GOT3 (cell line): ENCODE measurements around the gene EIF3J.

Source experiments
- DNase-seq: peaks from one replicate; lab custom pipeline; 2025; ENCODE audit warnings: mixed read lengths; lab: John Stamatoyannopoulos, UW

EIF3J gene

DNA sequence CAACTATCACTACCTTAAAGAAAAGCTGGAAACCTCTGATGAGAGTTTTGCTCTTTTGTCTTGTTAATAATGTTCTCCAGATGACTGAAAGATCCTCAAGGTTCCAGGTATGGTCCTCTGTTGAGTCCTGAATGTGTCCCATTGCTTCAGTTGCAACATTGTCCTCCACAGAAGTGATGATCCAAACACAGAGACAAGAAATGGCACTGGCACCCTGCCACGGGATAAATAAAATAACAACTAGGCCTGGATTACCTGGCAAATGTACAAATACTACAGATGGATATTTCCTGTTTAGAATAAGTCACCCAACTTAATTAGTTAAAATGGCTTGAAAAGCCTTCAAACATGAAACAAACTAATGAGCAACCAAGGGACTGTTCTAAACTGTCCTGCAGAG lies 58.3 kb downstream of the EIF3J start:
- no peak for DNase-seq

DNA sequence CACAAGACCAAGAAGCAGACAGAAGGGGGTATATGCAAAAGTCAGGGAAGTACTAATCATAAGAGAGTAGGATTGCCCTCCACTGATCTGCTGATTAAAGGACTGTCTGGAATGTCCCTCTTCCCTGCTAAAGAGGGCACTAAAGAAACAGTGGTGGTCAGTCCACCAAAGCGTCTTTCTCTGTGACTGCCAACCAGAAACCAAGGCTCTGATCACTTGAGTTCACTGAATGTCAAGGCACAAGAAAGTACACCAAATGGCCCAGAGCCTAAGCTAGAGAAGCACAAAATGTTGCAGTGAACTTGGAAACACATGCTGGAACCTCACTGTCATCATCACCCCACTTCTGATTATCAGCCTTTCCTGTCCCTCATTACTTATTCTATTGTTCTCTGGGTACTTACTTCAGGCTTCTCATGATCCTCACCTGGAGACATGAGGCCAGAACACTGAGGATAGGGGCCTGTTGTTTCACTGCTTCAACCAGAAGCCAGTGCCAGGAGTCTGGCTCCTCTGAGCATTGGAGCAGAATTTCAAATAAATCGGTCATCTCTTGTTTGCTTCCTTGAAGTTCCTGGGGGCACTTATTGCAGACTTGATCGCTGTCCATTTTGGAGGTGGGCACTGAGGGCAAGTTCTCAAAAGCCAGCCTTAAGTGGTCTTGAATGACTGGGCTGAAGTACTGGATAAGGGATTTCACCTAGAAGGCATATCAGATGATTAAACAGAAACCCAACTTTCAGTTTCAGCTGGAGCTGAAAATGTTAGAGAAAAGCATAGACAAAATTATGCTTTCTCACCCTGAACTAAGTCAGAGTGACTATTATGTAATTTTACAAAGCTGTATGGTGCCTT lies 58.9 kb downstream of the EIF3J start:
- DNase-seq = no peak

DNA sequence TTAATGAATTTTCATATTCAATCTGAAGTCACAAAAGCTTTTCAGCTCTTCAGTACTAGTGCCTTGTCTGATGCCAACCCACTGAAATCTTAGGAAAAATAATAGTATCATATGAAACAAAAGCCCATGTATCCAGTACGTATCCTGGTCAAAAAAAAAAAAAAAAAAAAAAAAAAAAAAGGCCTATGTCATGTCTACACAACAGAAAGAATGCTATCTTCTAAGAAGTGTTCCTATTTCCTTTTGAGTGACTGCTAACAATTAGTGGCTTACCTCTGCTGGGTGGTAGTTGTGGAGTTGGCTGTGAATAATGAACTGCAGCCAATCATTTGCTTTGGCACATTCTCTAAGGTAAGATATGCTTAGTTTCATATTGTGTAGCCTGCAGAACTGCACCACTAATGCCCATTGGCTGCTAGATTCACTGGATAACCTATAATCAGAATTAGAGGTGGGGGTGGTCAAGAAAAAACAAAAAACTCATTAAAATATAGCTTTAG lies 59.6 kb downstream of the EIF3J start:
- DNase-seq = no peak

DNA sequence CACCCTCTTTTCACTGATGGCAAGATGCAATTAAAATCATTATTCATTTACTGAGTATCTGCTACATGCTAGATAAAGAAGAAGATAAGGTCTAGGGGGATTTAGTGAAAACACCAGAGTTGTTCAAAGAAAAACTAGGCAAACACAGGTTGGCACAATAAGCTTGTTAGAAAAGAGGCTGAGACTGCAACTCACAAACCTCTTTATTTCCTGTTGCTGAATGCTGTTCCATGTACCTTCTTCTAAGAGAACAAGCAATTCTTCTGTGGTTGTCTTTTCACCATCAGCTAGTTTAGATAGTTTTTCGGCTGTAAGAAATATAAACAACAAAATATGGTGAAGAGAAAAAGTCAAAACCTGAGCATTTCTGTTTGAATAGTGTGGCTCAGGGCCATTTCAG lies 61.1 kb downstream of the EIF3J start:
- no peak for DNase-seq

DNA sequence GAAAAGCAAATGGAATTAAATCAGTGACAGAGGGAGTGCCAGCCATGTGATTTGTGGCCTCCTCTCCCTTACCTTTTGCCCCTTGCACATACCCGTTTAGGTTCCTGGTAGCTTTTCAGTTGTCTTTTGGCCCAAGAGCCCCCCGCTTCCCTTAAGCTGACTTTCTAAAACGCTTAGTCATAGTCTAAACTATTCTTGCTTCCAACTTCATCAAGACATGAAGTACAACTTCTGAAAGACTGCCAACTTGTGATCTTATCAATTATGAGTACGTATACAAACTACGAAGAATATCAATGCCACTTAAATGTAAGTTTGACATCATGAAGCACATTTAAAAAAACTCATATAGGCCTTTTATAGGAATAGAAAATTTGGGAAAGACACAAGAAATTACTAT lies 61.9 kb downstream of the EIF3J start:
- DNase-seq = no peak

DNA sequence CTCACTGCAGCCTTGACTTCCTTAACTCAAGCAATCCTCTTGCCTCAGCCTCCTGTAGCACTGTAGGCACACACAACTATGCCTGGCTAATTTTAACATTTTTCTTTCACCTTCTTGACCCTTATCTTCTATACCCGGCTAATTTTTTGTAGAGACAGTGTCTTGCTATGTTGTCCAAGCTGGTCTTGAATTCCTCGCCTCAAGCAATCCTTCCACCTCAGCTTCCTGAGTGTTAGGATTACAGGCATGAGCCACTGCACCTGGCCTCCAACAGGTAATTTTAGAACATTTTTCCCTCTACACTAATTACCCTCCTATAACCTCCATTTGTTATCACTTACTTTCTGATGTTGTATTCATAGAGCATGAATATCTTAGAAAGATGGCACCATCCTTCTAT lies 66.2 kb downstream of the EIF3J start:
- DNase-seq = no peak

DNA sequence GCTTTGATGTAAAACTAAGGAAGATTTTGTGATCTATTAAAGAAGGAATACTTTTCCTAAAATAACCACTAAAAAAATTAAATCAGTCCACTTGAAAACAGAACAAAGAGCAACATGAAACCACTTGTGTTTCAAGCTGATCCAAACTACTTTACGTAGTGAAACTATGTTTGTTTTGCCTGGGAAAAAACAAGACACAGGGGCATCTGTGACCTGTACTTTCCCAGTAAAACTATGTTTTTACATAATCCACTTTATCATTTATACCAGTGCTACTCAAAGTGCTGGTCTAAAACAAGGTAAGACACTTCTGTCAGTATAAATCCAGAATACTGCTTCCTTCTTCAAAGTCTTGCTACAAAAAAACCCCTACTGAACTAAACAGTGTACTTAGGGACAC lies 69.8 kb downstream of the EIF3J start:
- DNase-seq = no peak
